PC-9 (cell line): Measurements from ENCODE around the gene PDXDC1. TPM values are rescaled to one million over a fixed set of nuclear protein-coding genes. Genes with fewer than 3 reads are reported as not detected.

Source experiments
- microRNA-seq: library from miRNA; unstranded; fragments of <30 nt; microRNA quantifications from one replicate; pipeline ENCODE4 v1.2.0, GENCODE V29; 2021; ENCODE audit warnings: borderline number of aligned reads, borderline replicate concordance
- total RNA-seq: library from RNA; stranded (reverse); gene quantifications from 2 replicates; pipeline ENCODE4 v1.2.3, GENCODE V29; 2021

Gene PDXDC1
- total RNA-seq, 1 experiment from 2014 or later: 120 TPM

Small RNAs within 50 kb of the gene (microRNA-seq; reads per million reads assigned to microRNA genes)
- not detected for gene MIR1972-1
- gene MIR3180-4: not detected
- not detected for gene MIR6511A1
- not detected for gene MIR6511B2
- gene MIR6770-1: not detected

Other genes with a start within 250 kb of the PDXDC1 start
- 2.6 and 3.0 TPM in 2 replicates for gene NPIPA2, start 232.5 kb upstream of the PDXDC1 start, total RNA-seq
- 119 and 129 TPM in 2 replicates for gene NOMO1, start 141.3 kb upstream of the PDXDC1 start, total RNA-seq
- 84.5 and 109 TPM in 2 replicates for gene NPIPA1, start 37.6 kb upstream of the PDXDC1 start, total RNA-seq
- 33.0 and 41.1 TPM in 2 replicates for gene NTAN1, start 81.0 kb downstream of the PDXDC1 start, total RNA-seq
- 25.9 and 29.0 TPM in 2 replicates for gene RRN3, start 119.2 kb downstream of the PDXDC1 start, total RNA-seq